Measurements from ENCODE around the gene KIF13A.

- no peak for TF ChIP-seq CTCF (IDR thresholded peaks at IDR 0.05)
- TF ChIP-seq POLR2A (IDR thresholded peaks at IDR 0.05) = no peak
These were observed 224.8 kb downstream of the KIF13A start for GRCh38 chr6:17762651-17763050.
